H4 (cell line): ENCODE data around the gene PDGFRB. TPM values are rescaled to one million over a fixed set of nuclear protein-coding genes. Genes with fewer than 3 reads are reported as not detected.

Source experiments
- DNase-seq: peaks from one replicate; pipeline ENCODE4 v3.0.0-alpha.2; 2015; ENCODE audit warnings: low spot score
- total RNA-seq: library from RNA; depleted of rRNA; stranded (reverse); fragments of >200 nt; shearing (Covaris generic); gene quantifications from 2 replicates; pipeline ENCODE4 v1.2.3, GENCODE V29; 2014

PDGFRB gene
- total RNA-seq, 1 experiment from 2014 or later, result 30.1 TPM

- no peak for DNase-seq
These were observed 26.3 kb upstream of the PDGFRB start for GRCh38 chr5:150181766-150182545.

- peak; percentile 80 for DNase-seq
These were observed 25.4 kb upstream of the PDGFRB start for GRCh38 chr5:150181027-150181426.

GRCh38 chr5:150180241-150181026, 24.8 kb upstream of the PDGFRB start:
- no peak for DNase-seq

DNA sequence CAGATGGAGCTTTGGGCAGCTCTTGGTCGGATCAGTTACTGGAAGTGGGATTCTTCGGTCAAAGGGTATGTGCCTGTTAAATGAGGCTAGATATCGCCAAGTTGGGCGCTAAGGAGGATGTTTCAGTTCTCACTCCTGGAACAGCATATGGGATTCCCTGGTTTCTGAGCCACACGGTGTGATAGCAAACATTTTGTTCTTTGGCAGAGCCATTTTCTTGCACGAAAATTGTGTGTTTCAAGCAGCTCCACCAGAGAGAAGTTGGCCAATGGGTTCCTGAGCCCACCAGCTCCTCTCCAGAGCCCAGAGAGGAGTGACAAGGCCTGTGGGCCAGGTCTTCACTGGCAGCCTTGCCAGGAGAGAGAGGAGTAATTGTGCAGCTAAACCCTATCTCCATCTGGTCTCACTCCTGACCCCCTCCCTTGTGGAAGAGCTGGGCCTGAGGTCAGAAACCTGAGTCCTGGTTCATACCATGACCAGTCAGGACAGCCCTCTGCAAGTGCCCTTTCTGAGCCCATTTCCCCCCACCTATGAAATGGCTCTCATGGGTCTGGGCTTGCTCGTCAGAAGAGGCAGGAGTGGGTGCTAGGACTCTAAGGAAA, 23.5 kb upstream of the PDGFRB start:
- no peak for DNase-seq

- no peak for DNase-seq
These were observed 22.6 kb upstream of the PDGFRB start for GRCh38 chr5:150178262-150178661.

- no peak for DNase-seq
These were observed 22.1 kb upstream of the PDGFRB start for GRCh38 chr5:150177721-150178120.

GRCh38 chr5:150176745-150177477, 21.3 kb upstream of the PDGFRB start:
- peak; percentile 53 for DNase-seq

DNA sequence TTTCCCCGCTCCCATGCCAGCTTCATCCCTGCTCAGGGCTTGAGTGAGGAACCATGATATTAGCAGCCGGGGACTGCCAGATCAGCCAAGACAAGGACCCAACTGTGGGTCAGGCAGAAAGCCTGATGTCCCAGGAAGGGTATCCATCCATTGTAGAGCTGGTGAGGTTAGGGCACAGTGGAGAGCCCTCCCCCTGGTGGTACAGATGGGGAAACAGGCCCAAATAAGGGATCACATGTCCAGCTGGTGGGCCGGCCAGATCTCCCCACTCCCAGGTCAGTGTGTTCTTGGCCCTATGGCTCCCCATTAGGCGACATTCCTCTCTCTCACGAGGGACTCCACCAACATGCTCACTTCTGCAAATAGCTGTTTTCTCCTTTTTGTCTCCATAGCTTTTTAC, 19.9 kb upstream of the PDGFRB start:
- peak; percentile 41 for DNase-seq

DNA sequence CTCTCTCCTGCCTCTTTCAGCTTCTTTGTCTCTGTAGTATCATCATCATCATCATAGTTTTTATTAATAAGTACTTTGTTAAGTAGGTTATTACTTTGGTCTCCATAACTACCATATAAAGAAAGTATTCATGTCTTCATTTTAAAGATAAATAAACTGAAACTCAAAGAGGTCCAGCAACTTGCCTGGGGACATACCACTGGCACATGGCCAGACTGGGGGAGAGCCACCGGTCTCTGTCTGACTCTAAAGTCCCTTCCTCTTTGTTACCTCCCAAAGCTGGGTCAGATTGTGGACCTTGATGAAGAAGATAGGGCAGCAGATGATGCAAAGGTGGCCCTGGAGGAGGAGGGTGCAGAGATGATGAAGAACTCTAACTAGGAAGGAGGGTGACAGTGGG, 19.4 kb upstream of the PDGFRB start:
- no peak for DNase-seq

DNA sequence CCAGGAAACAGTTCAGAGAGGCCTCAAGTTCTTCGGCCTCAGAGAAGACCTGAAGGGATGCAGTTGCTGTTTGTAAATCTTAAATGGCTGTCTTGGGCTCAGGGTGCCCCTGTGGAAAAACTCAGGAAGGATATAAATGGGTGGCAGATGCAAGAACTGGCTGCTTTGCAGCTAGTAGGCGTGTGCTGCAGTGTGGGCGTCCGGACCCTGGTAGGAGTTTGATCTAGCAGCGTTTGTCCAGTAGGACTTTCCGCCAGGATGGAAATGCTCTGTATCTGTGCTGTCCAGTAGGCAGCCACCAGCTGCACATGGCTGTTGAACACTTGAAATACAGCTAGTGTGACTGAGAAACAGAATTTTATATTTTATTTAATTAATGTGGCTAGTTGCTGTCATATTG, 18.6 kb upstream of the PDGFRB start:
- DNase-seq, result no peak

DNA sequence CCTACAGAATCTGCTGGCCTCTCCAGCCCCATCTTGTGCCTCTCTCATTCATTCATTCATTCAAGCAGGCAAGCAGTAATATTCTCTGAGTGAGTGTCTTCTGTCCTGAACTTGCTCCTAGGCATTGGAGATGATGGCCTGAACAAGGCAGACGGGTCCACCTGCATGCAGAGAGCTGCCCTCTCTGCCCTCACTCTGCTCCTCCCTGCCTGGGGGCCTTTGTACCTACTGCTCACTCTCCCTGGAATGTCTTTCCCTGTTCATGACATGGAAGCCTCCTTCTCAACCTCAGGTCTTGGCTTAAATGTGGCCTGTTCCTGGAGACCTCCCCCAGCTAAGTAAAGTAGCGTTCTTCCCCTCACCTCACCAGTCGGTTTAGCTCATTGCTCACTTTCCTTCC, 17.5 kb upstream of the PDGFRB start:
- no peak for DNase-seq

DNA sequence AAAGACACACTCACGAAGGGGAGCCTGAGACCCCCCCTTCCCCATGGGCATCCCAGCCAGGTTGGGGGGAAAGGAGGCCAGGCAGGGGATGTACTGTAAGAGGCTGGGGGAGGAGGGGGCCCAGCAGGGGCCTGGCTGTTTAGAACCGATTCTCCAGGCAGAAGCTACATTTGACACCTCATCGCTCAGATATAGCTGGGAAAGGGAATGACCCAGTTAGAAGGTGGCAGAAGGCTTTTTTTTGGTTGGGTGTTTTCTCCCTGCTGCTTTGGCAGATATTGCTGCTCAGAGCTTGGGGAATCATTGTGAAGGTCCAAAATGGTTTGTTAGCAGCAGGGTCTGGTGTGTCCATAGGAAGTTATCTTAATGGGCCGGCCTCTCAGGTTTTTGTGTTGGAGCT, 16.9 kb upstream of the PDGFRB start:
- DNase-seq, result no peak

DNA sequence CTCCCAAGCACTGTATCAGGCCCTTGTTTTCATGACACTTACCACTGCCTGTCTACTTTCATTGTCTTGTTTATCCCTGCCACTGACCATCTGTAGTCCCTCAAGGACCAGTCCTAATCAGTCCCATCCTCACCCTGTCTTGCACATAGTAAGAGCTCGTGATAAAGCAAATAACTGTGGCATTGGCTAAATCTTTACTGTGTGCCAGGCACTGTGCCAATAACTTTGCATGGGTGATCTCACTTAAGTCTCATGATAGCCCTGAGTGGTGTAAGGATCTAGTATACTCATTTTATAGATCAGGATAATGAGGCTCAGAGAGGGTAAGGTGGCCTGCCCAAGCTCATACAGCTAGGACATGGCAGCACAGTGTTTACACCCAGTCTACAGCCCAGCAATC, 16.5 kb upstream of the PDGFRB start:
- DNase-seq, result no peak

- no peak for DNase-seq
These were observed 13.2 kb upstream of the PDGFRB start for GRCh38 chr5:150168864-150169263.

DNA sequence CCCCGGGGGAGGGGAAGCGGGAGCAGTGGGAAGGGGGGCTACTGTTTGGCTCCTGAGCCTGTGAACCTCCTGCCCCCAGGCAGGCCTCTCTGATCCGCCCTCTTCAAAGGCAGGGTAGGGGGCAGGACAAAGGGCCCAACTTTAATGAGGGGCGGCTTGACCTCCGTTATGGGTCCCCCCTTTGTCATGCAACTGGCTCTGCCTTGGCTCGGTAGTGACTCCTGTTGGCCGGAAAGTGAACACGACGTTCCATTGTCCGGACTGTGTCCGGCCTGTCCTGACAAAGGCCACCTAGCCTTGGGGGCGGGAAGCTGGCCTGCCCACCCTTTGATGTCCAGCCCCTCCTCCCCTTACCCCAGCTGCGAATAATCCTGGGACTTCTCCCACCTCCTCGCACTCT, 12.3 kb upstream of the PDGFRB start:
- DNase-seq, result no peak

DNA sequence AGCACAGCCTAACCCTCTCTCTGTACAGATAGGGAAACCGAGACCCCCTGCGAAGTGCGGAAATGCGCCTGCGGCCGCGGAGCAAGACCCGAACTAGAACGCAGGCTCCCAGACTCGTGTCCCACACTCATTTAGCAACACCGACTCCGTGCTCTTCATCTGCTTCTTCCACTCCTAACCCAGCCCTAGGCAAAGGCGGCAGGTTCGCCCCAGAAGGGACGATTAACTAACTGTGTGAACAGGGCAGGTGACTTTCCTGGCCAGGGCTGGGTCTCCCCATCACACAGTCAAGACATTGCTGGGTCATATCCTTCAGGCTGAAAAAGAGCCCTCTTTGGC, 11.8 kb upstream of the PDGFRB start:
- DNase-seq, result no peak

DNA sequence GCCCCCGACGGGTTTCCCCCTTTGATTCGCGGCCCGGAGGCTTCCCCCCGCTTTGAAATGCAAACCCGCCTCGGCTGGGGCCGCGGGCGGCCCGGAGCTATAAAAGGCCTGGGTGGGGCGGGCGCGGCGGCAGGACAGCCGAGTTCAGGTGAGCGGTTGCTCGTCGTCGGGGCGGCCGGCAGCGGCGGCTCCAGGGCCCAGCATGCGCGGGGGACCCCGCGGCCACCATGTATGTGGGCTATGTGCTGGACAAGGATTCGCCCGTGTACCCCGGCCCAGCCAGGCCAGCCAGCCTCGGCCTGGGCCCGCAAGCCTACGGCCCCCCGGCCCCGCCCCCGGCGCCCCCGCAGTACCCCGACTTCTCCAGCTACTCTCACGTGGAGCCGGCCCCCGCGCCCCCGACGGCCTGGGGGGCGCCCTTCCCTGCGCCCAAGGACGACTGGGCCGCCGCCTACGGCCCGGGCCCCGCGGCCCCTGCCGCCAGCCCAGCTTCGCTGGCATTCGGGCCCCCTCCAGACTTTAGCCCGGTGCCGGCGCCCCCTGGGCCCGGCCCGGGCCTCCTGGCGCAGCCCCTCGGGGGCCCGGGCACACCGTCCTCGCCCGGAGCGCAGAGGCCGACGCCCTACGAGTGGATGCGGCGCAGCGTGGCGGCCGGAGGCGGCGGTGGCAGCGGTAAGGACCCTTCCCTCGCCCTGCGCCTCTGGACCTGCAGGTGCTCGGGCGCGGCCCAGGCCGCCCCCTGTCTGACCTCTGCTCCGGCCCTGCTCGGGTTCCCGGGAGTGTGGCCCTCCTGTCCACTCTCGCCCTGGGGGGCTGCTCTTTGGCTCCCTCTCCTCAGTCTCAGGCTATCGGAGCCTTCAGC, 11.2 kb upstream of the PDGFRB start, which contains the start of gene CDX1:
Gene CDX1 (plus strand): TSS at position 129 of the 862 bp plus-strand sequence. CDS start 99 bp downstream, at position 228.
- DNase-seq, result no peak

DNA sequence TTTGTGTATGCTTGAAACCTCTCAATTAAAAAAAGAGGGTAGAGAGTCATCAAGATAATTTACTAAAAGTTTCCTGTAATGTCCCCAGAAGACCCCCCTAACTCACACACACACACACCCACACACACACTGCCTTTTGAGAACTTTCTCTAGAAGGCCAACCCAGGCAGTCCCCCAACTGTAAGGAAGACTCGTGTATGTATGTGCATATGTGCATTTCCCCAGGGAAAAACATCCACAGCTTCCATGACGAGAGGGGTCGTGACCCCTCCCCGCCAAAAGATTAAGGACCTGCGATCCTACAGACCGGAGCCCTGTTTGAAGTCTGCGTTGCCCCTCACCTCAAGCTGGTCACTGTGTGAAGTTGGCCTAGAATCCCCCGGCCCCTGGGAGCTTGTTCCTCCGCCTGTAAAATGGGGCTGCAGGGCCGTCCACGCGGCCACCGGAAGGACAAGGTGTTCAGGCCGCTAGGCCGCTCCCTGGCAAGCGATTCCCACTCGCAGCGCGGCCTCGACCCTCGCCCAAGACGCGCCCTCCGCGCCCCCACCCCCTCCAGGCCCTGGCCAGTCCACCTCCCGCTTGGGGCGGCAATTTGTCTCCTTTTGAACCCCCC, 10.5 kb upstream of the PDGFRB start:
- no peak for DNase-seq

DNA sequence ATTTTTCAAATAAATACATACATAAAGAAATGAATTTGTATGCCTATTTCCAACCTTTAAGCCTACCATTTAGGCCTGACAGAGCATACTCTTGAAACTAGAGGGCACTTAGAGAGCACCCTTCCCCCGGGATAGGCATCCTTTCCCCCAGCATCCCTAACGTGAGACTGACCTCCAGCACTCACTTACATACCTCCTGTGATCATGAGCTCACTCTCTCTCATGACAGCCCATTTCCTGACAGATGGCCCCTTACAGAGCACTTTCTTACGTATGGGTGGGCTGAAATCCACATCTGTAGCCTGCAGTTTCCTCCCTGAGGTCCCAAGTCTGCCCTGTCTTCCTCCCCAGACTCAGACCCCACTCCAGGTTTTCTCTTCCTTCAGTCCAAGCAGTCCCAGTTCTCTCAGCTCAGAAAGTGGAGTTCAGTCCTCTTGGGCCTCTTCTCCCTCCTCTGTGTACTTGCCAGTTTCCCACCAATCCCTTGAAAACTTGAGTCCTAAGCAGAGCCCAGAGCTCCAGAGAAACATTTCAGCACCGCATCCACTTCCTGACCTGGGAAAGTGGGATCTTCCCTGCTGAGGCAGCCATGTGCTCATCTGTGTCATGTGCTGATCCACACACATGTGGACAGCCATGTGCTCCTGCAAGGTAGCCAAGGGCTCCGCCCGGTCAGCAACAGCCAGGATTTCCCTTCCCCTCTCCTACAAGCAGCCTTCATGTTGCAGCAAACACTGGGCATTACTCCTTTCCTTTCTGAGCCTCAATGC, 8.8 kb upstream of the PDGFRB start:
- no peak for DNase-seq

GRCh38 chr5:150163547-150164059, 8.0 kb upstream of the PDGFRB start:
- DNase-seq, result no peak
